Measurements from ENCODE around the gene ATG7.

The ATG7 gene

GRCh38 chr3:11602886-11603527 is 330.8 kb downstream of the ATG7 start:
- Histone ChIP-seq H3K4me2 (no peak overlapping the region), H3K79me2 (ENCODE audit: insufficient read depth, low read depth) (no peaks in the 10 kb centered on the region), H3K4me1 (ENCODE audit: low read depth, poor library complexity, severe bottlenecking) (no peaks in the 10 kb centered on the region)

GRCh38 chr3:11603628-11604027 is 331.4 kb downstream of the ATG7 start:
- Histone ChIP-seq H3K4me2 (no peak overlapping the region), H4K20me1 (ENCODE audit: insufficient read depth) (no peaks in the 10 kb centered on the region), H3K36me3 (ENCODE audit: insufficient read depth) (no peaks in the 10 kb centered on the region), H3K4me1 (ENCODE audit: low read depth, poor library complexity, severe bottlenecking) (no peaks in the 10 kb centered on the region), H3K27ac (no peak overlapping the region), H2AFZ (ENCODE audit: low read depth) (no peak overlapping the region), H3K9ac (no peak overlapping the region), H3K4me3 (IDR thresholded peaks at IDR 0.05; ENCODE audit: insufficient read depth, low read depth, low read length) (no peak overlapping the region), H3K79me2 (ENCODE audit: insufficient read depth, low read depth) (no peaks in the 10 kb centered on the region), H3K27me3 (ENCODE audit: insufficient read depth, low read depth) (no peaks in the 10 kb centered on the region)
- no peak for TF ChIP-seq CTCF (conservative IDR thresholded peaks at IDR 0.05; ENCODE audit: low read depth, low read length)

More at GRCh38 chr3:11602886-11603527, 330.8 kb downstream of the ATG7 start:
- no peak for TF ChIP-seq CTCF (conservative IDR thresholded peaks at IDR 0.05; ENCODE audit: low read depth, low read length)
- Histone ChIP-seq H3K36me3 (ENCODE audit: insufficient read depth) (no peaks in the 10 kb centered on the region), H3K27ac (no peak overlapping the region), H3K27me3 (ENCODE audit: insufficient read depth, low read depth) (no peaks in the 10 kb centered on the region), H4K20me1 (ENCODE audit: insufficient read depth) (no peaks in the 10 kb centered on the region), H3K4me3 (IDR thresholded peaks at IDR 0.05; ENCODE audit: insufficient read depth, low read depth, low read length) (no peak overlapping the region), H2AFZ (ENCODE audit: low read depth) (no peak overlapping the region), H3K9ac (no peak overlapping the region)

- no peak overlapping the region for H3K4me3 ChIP-seq (IDR thresholded peaks at IDR 0.05; ENCODE audit: insufficient read depth, low read depth, low read length)
- H3K27ac ChIP-seq, result no peak overlapping the region
- H3K9ac ChIP-seq, result no peak overlapping the region
- H2AFZ ChIP-seq (ENCODE audit: low read depth), result no peak overlapping the region
- no peak for TF ChIP-seq CTCF (conservative IDR thresholded peaks at IDR 0.05; ENCODE audit: low read depth, low read length)
- H3K36me3 ChIP-seq (ENCODE audit: insufficient read depth), result no peaks in the 10 kb centered on the region
- no peaks in the 10 kb centered on the region for H4K20me1 ChIP-seq (ENCODE audit: insufficient read depth)
- H3K79me2 ChIP-seq (ENCODE audit: insufficient read depth, low read depth), result no peaks in the 10 kb centered on the region
- H3K4me2 ChIP-seq, result no peak overlapping the region
- no peaks in the 10 kb centered on the region for H3K4me1 ChIP-seq (ENCODE audit: low read depth, poor library complexity, severe bottlenecking)
- no peaks in the 10 kb centered on the region for H3K27me3 ChIP-seq (ENCODE audit: insufficient read depth, low read depth)
These were observed 332.1 kb downstream of the ATG7 start for GRCh38 chr3:11604139-11604892.

GRCh38 chr3:11605398-11605797 is 333.2 kb downstream of the ATG7 start:
- no peaks in the 10 kb centered on the region for H4K20me1 ChIP-seq (ENCODE audit: insufficient read depth)
- no peak overlapping the region for H3K4me2 ChIP-seq
- H3K27ac ChIP-seq, result no peak overlapping the region
- no peaks in the 10 kb centered on the region for H3K4me1 ChIP-seq (ENCODE audit: low read depth, poor library complexity, severe bottlenecking)
- no peaks in the 10 kb centered on the region for H3K27me3 ChIP-seq (ENCODE audit: insufficient read depth, low read depth)
- no peaks in the 10 kb centered on the region for H3K36me3 ChIP-seq (ENCODE audit: insufficient read depth)
- no peak overlapping the region for H2AFZ ChIP-seq (ENCODE audit: low read depth)
- H3K79me2 ChIP-seq (ENCODE audit: insufficient read depth, low read depth), result no peaks in the 10 kb centered on the region
- H3K4me3 ChIP-seq (IDR thresholded peaks at IDR 0.05; ENCODE audit: insufficient read depth, low read depth, low read length), result no peak overlapping the region
- no peak overlapping the region for H3K9ac ChIP-seq
- no peak for TF ChIP-seq CTCF (conservative IDR thresholded peaks at IDR 0.05; ENCODE audit: low read depth, low read length)
